ENCODE results near the gene PIGT. TPM values are rescaled to one million over a fixed set of nuclear protein-coding genes. Genes with fewer than 3 reads are reported as not detected.

Gene PIGT
- polyA plus RNA-seq, 3 donors = 49.2 to 87.6 (median 59.7) TPM

DNA sequence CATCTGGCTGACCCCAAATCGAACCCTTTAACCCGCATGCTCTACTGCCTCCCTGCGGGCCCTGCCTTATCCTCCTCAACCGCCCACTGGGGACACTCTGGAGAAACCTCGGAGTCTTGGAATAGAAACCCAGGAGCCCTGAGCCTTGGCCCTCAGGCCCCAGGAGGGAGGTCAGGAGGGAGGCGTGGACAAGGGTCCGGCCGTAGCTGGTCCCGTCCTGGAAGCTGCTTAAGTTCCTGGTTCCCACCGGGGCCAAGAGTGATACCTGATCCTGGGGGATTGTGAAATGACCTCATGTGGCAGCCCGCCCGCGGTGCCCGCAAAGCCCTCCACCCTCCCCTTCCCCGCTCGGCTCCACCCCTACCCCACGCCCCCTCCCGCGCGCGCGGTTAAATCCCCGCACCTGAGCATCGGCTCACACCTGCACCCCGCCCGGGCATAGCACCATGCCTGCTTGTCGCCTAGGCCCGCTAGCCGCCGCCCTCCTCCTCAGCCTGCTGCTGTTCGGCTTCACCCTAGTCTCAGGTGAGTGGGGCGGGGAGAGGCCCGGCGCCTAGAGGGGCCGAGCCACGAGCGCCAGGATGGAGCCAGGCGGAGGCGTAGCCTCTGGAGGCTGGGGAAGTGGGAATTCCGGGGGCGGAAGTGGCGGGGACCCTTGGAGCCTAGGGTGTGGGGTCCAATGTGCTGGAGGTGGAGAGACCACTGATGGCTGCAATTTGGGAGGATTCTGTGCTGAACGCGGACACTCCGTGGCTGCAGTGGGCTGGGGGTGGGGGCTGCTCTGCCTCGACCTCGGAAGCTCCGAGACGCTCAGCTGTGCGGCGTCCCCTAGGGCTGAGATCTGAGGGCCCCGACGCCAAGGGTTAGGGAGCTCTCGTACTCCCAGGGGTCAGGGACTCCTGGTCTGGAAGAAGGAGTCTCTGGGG lies 53.7 kb downstream of the PIGT start, which contains the start of gene WFDC2:
TSS of gene WFDC2 (plus strand) at position 418 of the 926 bp plus-strand sequence. CDS start at position 447, 29 bp downstream.
- TF ChIP-seq, protein P1, sequence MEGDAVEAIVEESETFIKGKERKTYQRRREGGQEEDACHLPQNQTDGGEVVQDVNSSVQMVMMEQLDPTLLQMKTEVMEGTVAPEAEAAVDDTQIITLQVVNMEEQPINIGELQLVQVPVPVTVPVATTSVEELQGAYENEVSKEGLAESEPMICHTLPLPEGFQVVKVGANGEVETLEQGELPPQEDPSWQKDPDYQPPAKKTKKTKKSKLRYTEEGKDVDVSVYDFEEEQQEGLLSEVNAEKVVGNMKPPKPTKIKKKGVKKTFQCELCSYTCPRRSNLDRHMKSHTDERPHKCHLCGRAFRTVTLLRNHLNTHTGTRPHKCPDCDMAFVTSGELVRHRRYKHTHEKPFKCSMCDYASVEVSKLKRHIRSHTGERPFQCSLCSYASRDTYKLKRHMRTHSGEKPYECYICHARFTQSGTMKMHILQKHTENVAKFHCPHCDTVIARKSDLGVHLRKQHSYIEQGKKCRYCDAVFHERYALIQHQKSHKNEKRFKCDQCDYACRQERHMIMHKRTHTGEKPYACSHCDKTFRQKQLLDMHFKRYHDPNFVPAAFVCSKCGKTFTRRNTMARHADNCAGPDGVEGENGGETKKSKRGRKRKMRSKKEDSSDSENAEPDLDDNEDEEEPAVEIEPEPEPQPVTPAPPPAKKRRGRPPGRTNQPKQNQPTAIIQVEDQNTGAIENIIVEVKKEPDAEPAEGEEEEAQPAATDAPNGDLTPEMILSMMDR (IDR thresholded peaks at IDR 0.05) = no peak
- Mint-ChIP-seq H3K4me3 (peak within 1 kb of the TSS; percentile 63 to 87), H3K9me3 (peaks cover 0 to 15% (median 4%) of the 10 kb centered on the region in 7 donors), H3K27ac (peak within 1 kb of the TSS in 1 of 7 donors; percentile 11), H3K36me3 (peaks cover 0 to 11% of the 10 kb centered on the region in 2 donors), H3K27me3 (ENCODE audit: low read depth in 3 of 3) (peaks cover 54 to 68% (median 64%) of the 10 kb centered on the region in 3 donors), H3K4me1 (peaks cover 21% of the 10 kb centered on the region)
- peak within 1 kb of the TSS; percentile 1 to 66 (median 18) for H3K4me3 ChIP-seq (replicated peaks in 1 of 3; ENCODE audit: low read depth in 2 of 3, low read length in 3 of 3)
- peak within 1 kb of the TSS; percentile 71 for H2AFZ ChIP-seq (ENCODE audit: insufficient read depth, low read depth, low read length, poor library complexity, severe bottlenecking)
- H3K4me2 ChIP-seq (replicated peaks; ENCODE audit: extremely low read depth, low read length, poor library complexity, severe bottlenecking) = peak within 1 kb of the TSS; percentile 77
- no peak within 1 kb of the TSS for H3K27ac ChIP-seq (ENCODE audit: low read depth in 1 of 2, low read length in 2 of 2)
- H3K9me3 ChIP-seq (replicated peaks in 1 of 2; ENCODE audit: control insufficient read depth in 1 of 2, insufficient read depth in 1 of 2, low read length in 2 of 2) = peaks cover 0 to 18% of the 10 kb centered on the region in 2 donors
- whole genome bisulfite sequencing (ENCODE audit: insufficient coverage) = 15% methylated on average over 38 of the region's 54 CpGs
- H3K9ac ChIP-seq (ENCODE audit: insufficient read depth, low read length, poor library complexity, severe bottlenecking) = peak within 1 kb of the TSS; percentile 32
- H4K20me1 ChIP-seq (ENCODE audit: insufficient read depth, low read length) = no peaks in the 10 kb centered on the region
- H3K36me3 ChIP-seq (replicated peaks in 1 of 2; ENCODE audit: control insufficient read depth in 1 of 2, insufficient read depth in 2 of 2, low read length in 2 of 2) = no peaks in the 10 kb centered on the region
- intact Hi-C loops (cut with micrococcal nuclease) = no loop called here
- peaks cover 16 to 17% of the 10 kb centered on the region in 2 donors for H3K4me1 ChIP-seq (ENCODE audit: control insufficient read depth in 1 of 2, insufficient read depth in 2 of 2, low read length in 2 of 2)
- H3K27me3 ChIP-seq (ENCODE audit: control insufficient read depth in 2 of 2, insufficient read depth in 2 of 2, low read length in 2 of 2) = peaks cover 28 to 49% of the 10 kb centered on the region in 2 donors
- DNase-seq = no peak
- no peaks in the 10 kb centered on the region for H3K79me2 ChIP-seq (ENCODE audit: insufficient read depth, low read length)

DNA sequence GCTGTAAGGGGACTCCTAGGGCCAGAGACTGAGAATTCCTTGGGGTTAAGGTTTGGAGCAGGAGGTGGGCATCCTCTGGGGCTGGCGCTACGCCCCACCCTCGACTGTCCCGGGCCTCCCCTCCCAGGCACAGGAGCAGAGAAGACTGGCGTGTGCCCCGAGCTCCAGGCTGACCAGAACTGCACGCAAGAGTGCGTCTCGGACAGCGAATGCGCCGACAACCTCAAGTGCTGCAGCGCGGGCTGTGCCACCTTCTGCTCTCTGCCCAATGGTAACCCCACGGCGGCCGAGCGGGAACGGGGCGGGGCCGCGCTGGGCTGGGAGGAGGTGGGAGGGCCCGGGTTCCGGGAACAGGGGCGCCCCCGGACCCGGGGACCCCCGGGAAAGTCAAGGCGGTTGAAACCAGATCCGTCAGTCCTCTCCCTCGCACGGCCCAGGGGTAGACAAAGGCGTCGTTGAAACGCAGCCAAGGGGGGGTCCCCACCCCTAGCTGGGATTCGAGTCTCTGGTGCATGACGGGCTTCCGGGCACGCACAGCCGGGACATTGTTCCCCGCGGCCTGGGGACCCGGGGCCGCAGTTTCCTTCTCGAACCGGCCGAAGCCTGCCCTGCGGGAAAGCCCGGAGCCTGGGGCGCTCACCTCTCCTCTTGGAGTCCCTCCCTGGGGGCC lies 54.5 kb downstream of the PIGT start:
- no peaks in the 10 kb centered on the region for H3K36me3 ChIP-seq (replicated peaks in 1 of 2; ENCODE audit: control insufficient read depth in 1 of 2, insufficient read depth in 2 of 2, low read length in 2 of 2)
- peak overlapping the region; percentile 32 for H3K9ac ChIP-seq (ENCODE audit: insufficient read depth, low read length, poor library complexity, severe bottlenecking)
- peaks cover 0 to 15% (median 4%) of the 10 kb centered on the region in 7 donors for H3K9me3 Mint-ChIP-seq
- H2AFZ ChIP-seq (ENCODE audit: insufficient read depth, low read depth, low read length, poor library complexity, severe bottlenecking) = peak overlapping the region; percentile 71
- H3K4me2 ChIP-seq (replicated peaks; ENCODE audit: extremely low read depth, low read length, poor library complexity, severe bottlenecking) = peak overlapping the region; percentile 77
- peaks cover 20% of the 10 kb centered on the region for H3K4me1 Mint-ChIP-seq
- H3K27me3 ChIP-seq (ENCODE audit: control insufficient read depth in 2 of 2, insufficient read depth in 2 of 2, low read length in 2 of 2) = peaks cover 28 to 49% of the 10 kb centered on the region in 2 donors
- under 1% methylated on average over 45 of the region's 50 CpGs for WGBS (ENCODE audit: insufficient coverage)
- H3K4me3 Mint-ChIP-seq = peak overlapping the region; percentile 63 to 87
- peaks cover 54 to 68% (median 64%) of the 10 kb centered on the region in 3 donors for H3K27me3 Mint-ChIP-seq (ENCODE audit: low read depth in 3 of 3)
- H3K36me3 Mint-ChIP-seq = peaks cover 0 to 11% of the 10 kb centered on the region in 2 donors
- peak in 1 of 3 donors; percentile 31 for DNase-seq
- peaks cover 0 to 18% of the 10 kb centered on the region in 2 donors for H3K9me3 ChIP-seq (replicated peaks in 1 of 2; ENCODE audit: control insufficient read depth in 1 of 2, insufficient read depth in 1 of 2, low read length in 2 of 2)
- intact Hi-C loops (cut with micrococcal nuclease) = no loop called here
- TF ChIP-seq, protein P1 (IDR thresholded peaks at IDR 0.05) = no peak
- H3K79me2 ChIP-seq (ENCODE audit: insufficient read depth, low read length) = no peaks in the 10 kb centered on the region
- H4K20me1 ChIP-seq (ENCODE audit: insufficient read depth, low read length) = no peaks in the 10 kb centered on the region
- no peak overlapping the region for H3K27ac ChIP-seq (ENCODE audit: low read depth in 1 of 2, low read length in 2 of 2)
- peak overlapping the region; percentile 1 to 66 (median 18) for H3K4me3 ChIP-seq (replicated peaks in 1 of 3; ENCODE audit: low read depth in 2 of 3, low read length in 3 of 3)
- H3K4me1 ChIP-seq (ENCODE audit: control insufficient read depth in 1 of 2, insufficient read depth in 2 of 2, low read length in 2 of 2) = peaks cover 16 to 17% of the 10 kb centered on the region in 2 donors
- H3K27ac Mint-ChIP-seq = no peak overlapping the region
